Karpas-422 (cell line): Measurements from ENCODE around the gene TOE1. TPM values are rescaled to one million over a fixed set of nuclear protein-coding genes. Genes with fewer than 3 reads are reported as not detected.

Experiments used
- DNase-seq: peaks from one replicate; pipeline ENCODE4 v3.0.0-alpha.2; 2015
- H2AFZ ChIP-seq: fragments of 200-600 bp; sonication (generic); 2 replicates; pipeline ENCODE4 v1.6.1; 2014; ENCODE audit warnings: antibody characterized with exemption, low read length, mixed read lengths
- H3K27ac ChIP-seq: fragments of 200-600 bp; sonication (generic); 2 replicates; pipeline ENCODE4 v1.5.1; 2014; ENCODE audit warnings: mild to moderate bottlenecking, low read length, moderate library complexity
- H3K27me3 ChIP-seq: fragments of 200-600 bp; sonication (generic); 2 replicates; pipeline ENCODE4 v1.6.1; 2014; ENCODE audit warnings: low read length, mixed read lengths
- H3K36me3 ChIP-seq: fragments of 200-600 bp; sonication (generic); 2 replicates; pipeline ENCODE4 v1.6.1; 2014; ENCODE audit warnings: low read length, mixed read lengths; ENCODE audit not compliant: insufficient read depth
- H3K4me1 ChIP-seq: fragments of 200-600 bp; sonication (generic); 2 replicates; pipeline ENCODE4 v1.6.1; 2014; ENCODE audit warnings: mild to moderate bottlenecking, low read length, mixed read lengths
- H3K4me2 ChIP-seq: fragments of 200-600 bp; sonication (generic); 2 replicates; pipeline ENCODE4 v1.6.1; 2014; ENCODE audit warnings: low read length, low read depth, mild to moderate bottlenecking; ENCODE audit not compliant: poor library complexity, severe bottlenecking
- H3K4me3 ChIP-seq: fragments of 200-600 bp; sonication (generic); 2 replicates; pipeline ENCODE4 v1.5.1; 2014; ENCODE audit warnings: mild to moderate bottlenecking, antibody characterized with exemption, low read length, mixed read lengths
- H3K79me2 ChIP-seq: fragments of 200-600 bp; sonication (generic); 2 replicates; pipeline ENCODE4 v1.6.1; 2014; ENCODE audit warnings: mild to moderate bottlenecking, low read length, mixed read lengths
- H3K9ac ChIP-seq: fragments of 200-600 bp; sonication (generic); 2 replicates; pipeline ENCODE4 v1.6.0; 2014; ENCODE audit warnings: low read length
- H3K9me2 ChIP-seq: fragments of 200-600 bp; sonication (generic), shearing (Covaris generic); replicated peaks from 2 replicates; pipeline ENCODE4 v1.6.0; 2014; ENCODE audit warnings: mild to moderate bottlenecking, low read length, moderate library complexity; ENCODE audit not compliant: insufficient read depth
- H3K9me3 ChIP-seq: fragments of 300-700, 200-600 bp; sonication (generic); 2 replicates; pipeline ENCODE4 v1.6.1; 2014; ENCODE audit warnings: low read length, mixed read lengths
- H4K20me1 ChIP-seq: fragments of 200-600 bp; sonication (generic); 2 replicates; pipeline ENCODE4 v1.6.1; 2014; ENCODE audit warnings: mild to moderate bottlenecking, antibody characterized with exemption, low read length, low read depth; ENCODE audit not compliant: insufficient read depth
- total RNA-seq: library from RNA; depleted of rRNA; stranded (reverse); fragments of >200 nt; shearing (Covaris generic); gene quantifications from 2 replicates; pipeline ENCODE4 v1.2.3, GENCODE V29; 2014; ENCODE audit warnings: low replicate concordance

TOE1 gene
- total RNA-seq, 1 experiment from 2014 or later = 8.9 TPM

DNA sequence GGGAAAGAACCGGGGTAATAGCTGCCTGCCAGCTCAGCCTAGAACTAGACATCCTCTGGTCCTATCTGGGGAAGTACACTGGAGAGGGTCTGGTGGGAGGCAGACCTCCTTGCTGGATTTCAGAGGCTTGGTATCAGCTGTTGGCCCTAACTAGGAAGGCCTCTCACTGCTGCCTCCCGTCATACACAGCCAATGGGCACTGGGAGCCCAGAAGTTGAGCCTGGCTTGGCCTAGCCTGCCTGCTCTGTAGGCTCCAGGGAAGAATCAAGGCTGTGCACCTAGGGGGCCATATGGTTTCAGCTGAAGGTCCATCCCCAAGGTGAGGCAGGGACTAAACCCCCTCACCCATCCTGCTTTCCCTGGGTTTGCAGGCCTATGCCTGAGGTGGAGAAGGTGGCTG, 4.5 kb downstream of the TOE1 start:
- H3K9me3 ChIP-seq = no peaks in the 10 kb centered on the region
- 0 out of 2 replicates have a peak, but pooled peaks cover 3% of the 10 kb centered on the region for H4K20me1 ChIP-seq
- no peaks in the 10 kb centered on the region for H3K27me3 ChIP-seq
- H3K4me2 ChIP-seq = no peak overlapping the region
- H3K4me1 ChIP-seq = peaks cover 11% of the 10 kb centered on the region
- no peak for DNase-seq
- H3K9ac ChIP-seq = no peak overlapping the region
- no peak overlapping the region for H2AFZ ChIP-seq
- H3K79me2 ChIP-seq = peaks cover 25% of the 10 kb centered on the region
- no peak overlapping the region for H3K27ac ChIP-seq
- H3K9me2 ChIP-seq = no peaks in the 10 kb centered on the region
- no peak overlapping the region for H3K4me3 ChIP-seq
- peaks cover 30% of the 10 kb centered on the region; the same call in 1 of the 2 replicates for H3K36me3 ChIP-seq

DNA sequence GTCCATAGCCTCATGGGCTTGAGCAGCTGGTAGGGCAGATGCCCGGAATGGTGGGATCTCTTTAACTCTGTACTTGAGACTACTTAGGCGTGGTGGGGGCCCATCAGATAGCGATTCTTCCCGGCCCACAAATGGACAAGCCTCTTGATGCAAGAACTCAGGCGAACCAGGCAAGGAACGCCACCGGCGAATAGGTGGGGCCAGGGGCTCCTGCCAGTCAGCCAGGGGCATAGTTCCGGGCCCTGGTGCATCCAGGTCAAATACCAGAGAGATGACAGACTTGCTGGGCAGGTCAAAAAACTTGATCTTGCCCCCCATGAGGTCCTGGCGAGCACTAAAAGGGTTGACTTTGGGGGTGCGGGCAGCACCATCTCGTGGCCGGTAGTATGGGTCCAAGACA, 5.0 kb downstream of the TOE1 start:
- no peaks in the 10 kb centered on the region for H3K9me2 ChIP-seq
- H3K27me3 ChIP-seq = no peaks in the 10 kb centered on the region
- H3K9ac ChIP-seq = no peak overlapping the region
- H3K4me3 ChIP-seq = no peak overlapping the region
- no peaks in the 10 kb centered on the region for H3K9me3 ChIP-seq
- no peak overlapping the region for H3K27ac ChIP-seq
- peaks cover 30% of the 10 kb centered on the region; the same call in 1 of the 2 replicates for H3K36me3 ChIP-seq
- DNase-seq = no peak
- no peak overlapping the region for H3K4me2 ChIP-seq
- H2AFZ ChIP-seq = no peak overlapping the region
- 0 out of 2 replicates have a peak, but pooled peaks cover 3% of the 10 kb centered on the region for H4K20me1 ChIP-seq
- H3K79me2 ChIP-seq = peaks cover 22% of the 10 kb centered on the region
- H3K4me1 ChIP-seq = peaks cover 11% of the 10 kb centered on the region

GRCh38 chr1:45346473-45346872, 6.5 kb downstream of the TOE1 start:
- no peak overlapping the region for H2AFZ ChIP-seq

GRCh38 chr1:45348020-45348419, 8.1 kb downstream of the TOE1 start:
- H3K27me3 ChIP-seq = no peaks in the 10 kb centered on the region
- no peaks in the 10 kb centered on the region for H3K9me3 ChIP-seq
- H3K27ac ChIP-seq = no peak overlapping the region
- no peak overlapping the region for H3K4me2 ChIP-seq
- no peak for DNase-seq
- no peaks in the 10 kb centered on the region for H4K20me1 ChIP-seq
- H3K79me2 ChIP-seq = no peaks in the 10 kb centered on the region
- peaks cover 16% of the 10 kb centered on the region; the same call in 1 of the 2 replicates for H3K36me3 ChIP-seq
- H3K9ac ChIP-seq = no peak overlapping the region
- no peak overlapping the region for H2AFZ ChIP-seq
- H3K4me1 ChIP-seq = no peaks in the 10 kb centered on the region
- H3K4me3 ChIP-seq = no peak overlapping the region
- H3K9me2 ChIP-seq = no peaks in the 10 kb centered on the region

More at GRCh38 chr1:45346473-45346872, 6.5 kb downstream of the TOE1 start:
- peaks cover 5% of the 10 kb centered on the region for H3K4me1 ChIP-seq
- no peak overlapping the region for H3K9ac ChIP-seq
- no peak overlapping the region for H3K4me2 ChIP-seq
- peaks cover 30% of the 10 kb centered on the region; the same call in 1 of the 2 replicates for H3K36me3 ChIP-seq
- peaks cover 7% of the 10 kb centered on the region for H3K79me2 ChIP-seq
- no peak overlapping the region for H3K4me3 ChIP-seq
- DNase-seq = no peak
- H4K20me1 ChIP-seq = 0 out of 2 replicates have a peak, but pooled peaks cover 3% of the 10 kb centered on the region
- no peaks in the 10 kb centered on the region for H3K9me2 ChIP-seq
- no peak overlapping the region for H3K27ac ChIP-seq
- H3K9me3 ChIP-seq = no peaks in the 10 kb centered on the region
- H3K27me3 ChIP-seq = no peaks in the 10 kb centered on the region

DNA sequence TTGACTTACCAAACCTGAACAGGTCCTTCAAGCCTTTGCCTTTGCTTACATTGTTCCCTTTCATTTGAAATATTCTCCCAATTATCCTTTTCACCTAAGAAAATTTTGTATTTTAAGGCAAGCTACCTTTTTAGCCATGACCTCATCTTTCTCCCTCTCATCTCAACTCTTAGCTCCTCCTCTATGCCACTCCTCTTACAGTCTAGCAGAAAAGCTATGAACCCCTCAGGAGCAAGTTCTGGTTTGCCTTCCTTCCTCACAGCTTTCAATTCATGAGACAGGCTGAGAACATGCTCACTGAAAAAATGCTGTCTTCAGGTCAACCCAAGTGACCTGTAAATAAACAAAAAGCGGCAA, 8.6 kb downstream of the TOE1 start:
- Histone ChIP-seq H3K79me2 (no peaks in the 10 kb centered on the region), H3K4me3 (no peak overlapping the region), H3K4me1 (no peaks in the 10 kb centered on the region), H2AFZ (no peak overlapping the region), H3K27ac (no peak overlapping the region), H3K4me2 (no peak overlapping the region), H4K20me1 (no peaks in the 10 kb centered on the region), H3K9me3 (no peaks in the 10 kb centered on the region), H3K27me3 (no peaks in the 10 kb centered on the region), H3K36me3 (peaks cover 10% of the 10 kb centered on the region; the same call in 1 of the 2 replicates), H3K9me2 (no peaks in the 10 kb centered on the region), H3K9ac (no peak overlapping the region)
- DNase-seq = no peak

DNA sequence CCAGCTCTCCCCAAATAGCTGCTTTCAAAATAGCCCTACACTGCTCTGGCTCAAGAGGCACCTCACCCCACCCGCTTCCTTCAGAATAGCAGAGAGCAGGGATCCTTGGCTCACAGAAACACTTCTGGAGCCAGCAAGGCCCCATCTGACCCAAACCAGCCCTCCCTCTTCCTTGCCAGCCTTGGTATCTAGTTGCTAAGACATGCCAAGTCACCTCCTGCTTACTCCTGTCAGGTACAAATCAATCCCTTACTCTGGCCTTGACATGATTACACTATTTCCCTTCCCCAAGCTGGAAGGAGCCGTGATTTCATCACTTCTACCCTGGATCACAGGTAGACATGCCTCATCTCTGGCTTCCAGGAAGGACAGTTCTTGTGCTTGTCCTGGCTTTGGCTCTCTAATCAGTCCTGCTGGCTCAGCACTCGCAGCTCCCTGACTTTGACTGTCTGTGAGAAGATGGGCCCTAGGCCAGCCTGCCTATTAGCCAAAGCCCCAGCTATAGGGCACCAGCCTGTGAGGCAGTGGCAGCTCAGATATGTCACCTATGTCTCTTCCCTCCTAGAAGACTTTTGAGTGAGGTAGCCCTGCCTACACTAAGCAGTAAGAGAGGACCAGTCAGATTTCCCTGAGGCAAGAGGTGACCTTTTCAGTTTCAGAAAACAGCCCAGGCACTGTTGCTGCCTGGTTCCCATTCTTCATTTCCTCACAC, 9.2 kb downstream of the TOE1 start:
- H3K27ac ChIP-seq = no peak overlapping the region
- DNase-seq = no peak
- no peaks in the 10 kb centered on the region for H3K79me2 ChIP-seq
- H3K4me3 ChIP-seq = no peak overlapping the region
- H3K9me3 ChIP-seq = no peaks in the 10 kb centered on the region
- no peaks in the 10 kb centered on the region for H3K9me2 ChIP-seq
- peaks cover 5% of the 10 kb centered on the region; the same call in 1 of the 2 replicates for H3K36me3 ChIP-seq
- no peaks in the 10 kb centered on the region for H3K27me3 ChIP-seq
- H2AFZ ChIP-seq = no peak overlapping the region
- no peaks in the 10 kb centered on the region for H3K4me1 ChIP-seq
- H3K4me2 ChIP-seq = no peak overlapping the region
- no peaks in the 10 kb centered on the region for H4K20me1 ChIP-seq
- no peak overlapping the region for H3K9ac ChIP-seq

- no peaks in the 10 kb centered on the region for H4K20me1 ChIP-seq
- H3K9ac ChIP-seq = no peak overlapping the region
- H3K36me3 ChIP-seq = no peaks in the 10 kb centered on the region
- H3K9me2 ChIP-seq = no peaks in the 10 kb centered on the region
- H3K9me3 ChIP-seq = no peaks in the 10 kb centered on the region
- no peak for DNase-seq
- no peaks in the 10 kb centered on the region for H3K27me3 ChIP-seq
- peaks cover 8% of the 10 kb centered on the region for H3K4me1 ChIP-seq
- no peak overlapping the region for H2AFZ ChIP-seq
- no peak overlapping the region for H3K4me3 ChIP-seq
- H3K27ac ChIP-seq = no peak overlapping the region
- no peak overlapping the region for H3K4me2 ChIP-seq
- H3K79me2 ChIP-seq = no peaks in the 10 kb centered on the region
These were observed 11.5 kb downstream of the TOE1 start for GRCh38 chr1:45351508-45351907.

DNA sequence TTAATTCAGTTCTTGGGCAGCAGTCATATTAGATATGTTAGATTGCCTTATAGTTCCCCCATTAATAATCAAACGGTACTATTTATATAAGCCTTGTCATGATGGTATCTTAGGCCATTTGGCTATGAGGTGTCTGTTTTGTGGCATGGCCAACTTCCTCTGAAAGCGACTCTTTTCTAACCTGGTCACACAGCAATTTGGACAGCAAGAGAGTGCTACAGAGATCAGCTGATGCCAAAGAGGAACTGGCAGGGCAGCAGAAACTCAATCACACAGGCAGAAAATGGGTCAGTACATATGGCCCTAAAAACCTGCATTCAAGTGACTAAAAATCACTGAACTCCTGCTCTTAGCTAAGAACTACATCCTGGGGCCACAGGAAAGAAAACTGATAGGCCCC, 13.7 kb downstream of the TOE1 start:
- no peak overlapping the region for H3K4me2 ChIP-seq
- H2AFZ ChIP-seq = no peak overlapping the region
- H3K9me3 ChIP-seq = no peaks in the 10 kb centered on the region
- no peak for DNase-seq
- no peaks in the 10 kb centered on the region for H4K20me1 ChIP-seq
- H3K27me3 ChIP-seq = no peaks in the 10 kb centered on the region
- H3K9ac ChIP-seq = no peak overlapping the region
- H3K36me3 ChIP-seq = no peaks in the 10 kb centered on the region
- no peaks in the 10 kb centered on the region for H3K79me2 ChIP-seq
- no peaks in the 10 kb centered on the region for H3K9me2 ChIP-seq
- no peak overlapping the region for H3K27ac ChIP-seq
- no peak overlapping the region for H3K4me3 ChIP-seq
- peaks cover 8% of the 10 kb centered on the region for H3K4me1 ChIP-seq
